ENCODE data around the gene ELAVL1.

DNA sequence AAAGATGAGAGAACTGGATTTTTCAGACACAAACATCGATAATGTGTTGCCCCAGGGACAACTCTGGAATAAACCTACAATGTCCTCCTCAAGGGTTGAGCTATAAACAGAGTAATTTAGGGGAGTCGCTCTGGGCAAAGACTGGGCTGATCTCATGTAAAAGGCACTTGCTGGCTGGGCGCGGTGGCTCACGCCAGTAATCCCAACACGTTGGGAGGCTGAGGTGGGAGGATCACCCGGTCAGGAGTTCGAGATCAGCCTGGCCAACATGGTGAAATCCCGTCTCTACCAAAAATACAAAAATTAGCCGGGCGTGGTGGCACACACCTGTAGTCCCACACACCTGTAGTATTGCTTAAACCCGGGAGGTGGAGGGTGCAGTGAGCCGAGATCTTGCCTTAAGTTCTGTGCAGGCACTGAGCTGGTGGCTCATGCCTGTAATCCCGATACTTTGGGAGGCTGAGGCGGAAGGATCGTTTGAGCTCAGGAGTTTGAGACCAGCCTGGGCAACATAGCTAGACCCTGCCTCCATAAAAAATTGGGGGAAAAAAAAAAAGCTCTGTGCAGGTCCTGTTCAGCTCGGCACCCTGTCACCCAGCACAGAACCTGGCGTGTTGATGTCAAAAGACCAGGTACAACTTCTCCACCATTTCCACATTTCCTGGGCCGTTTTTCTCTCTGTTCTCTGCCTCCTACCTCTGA, 63.4 kb downstream of the ELAVL1 start:
- TF ChIP-seq POLR2AphosphoS5 (IDR thresholded peaks at IDR 0.05; ENCODE audit: low read depth, low read length) (no peak), POLR2A (IDR thresholded peaks at IDR 0.05; ENCODE audit: low read depth, low read length) (no peak), TAF1 (IDR thresholded peaks at IDR 0.05; ENCODE audit: borderline replicate concordance, low read depth, low read length) (no peak)

All from GM12892 (cell line).